RWPE1 (cell line): ENCODE data around the gene CST7.

Experiments used
- CTCF ChIA-PET: fragments of 350-600 bp; sonication (Branson Sonifier 250); formaldehyde crosslinking; extraction: SDS; loops from one replicate; lab custom pipeline; 2021; lab: Yijun Ruan, JAX
- POLR2A ChIA-PET: fragments of 400-600 bp; formaldehyde crosslinking; extraction: SDS; loops from one replicate; lab custom pipeline; 2020; ENCODE audit warnings: antibody characterized with exemption; ENCODE audit not compliant: low non-redundant PET; lab: Yijun Ruan, JAX
- DNase-seq: peaks from one replicate; pipeline ENCODE4 v3.0.0; 2012; ENCODE audit warnings: low spot score
- H3K27ac ChIP-seq: fragments of 450-650 bp; 2 replicates; pipeline ENCODE4 v1.5.1; 2017
- CTCF ChIP-seq: fragments of 450-650 bp; conservative IDR thresholded peaks from 2 replicates; pipeline ENCODE4 v1.5.1; 2017; ENCODE audit warnings: low read depth, mild to moderate bottlenecking

Gene CST7

GRCh38 chr20:24991897-24992486 is 42.9 kb downstream of the CST7 start:
- DNase-seq: peak; percentile 41
- peak overlapping the region; percentile 78 for H3K27ac ChIP-seq
- ChIA-PET CTCF (interaction anchor here (0.5 kb wide), 1 partner anchor 90 kb away, joined by 3 read pairs; no protein-coding TSS in a partner anchor), POLR2A (no interaction called here)
- TF ChIP-seq CTCF: no peak

DNA sequence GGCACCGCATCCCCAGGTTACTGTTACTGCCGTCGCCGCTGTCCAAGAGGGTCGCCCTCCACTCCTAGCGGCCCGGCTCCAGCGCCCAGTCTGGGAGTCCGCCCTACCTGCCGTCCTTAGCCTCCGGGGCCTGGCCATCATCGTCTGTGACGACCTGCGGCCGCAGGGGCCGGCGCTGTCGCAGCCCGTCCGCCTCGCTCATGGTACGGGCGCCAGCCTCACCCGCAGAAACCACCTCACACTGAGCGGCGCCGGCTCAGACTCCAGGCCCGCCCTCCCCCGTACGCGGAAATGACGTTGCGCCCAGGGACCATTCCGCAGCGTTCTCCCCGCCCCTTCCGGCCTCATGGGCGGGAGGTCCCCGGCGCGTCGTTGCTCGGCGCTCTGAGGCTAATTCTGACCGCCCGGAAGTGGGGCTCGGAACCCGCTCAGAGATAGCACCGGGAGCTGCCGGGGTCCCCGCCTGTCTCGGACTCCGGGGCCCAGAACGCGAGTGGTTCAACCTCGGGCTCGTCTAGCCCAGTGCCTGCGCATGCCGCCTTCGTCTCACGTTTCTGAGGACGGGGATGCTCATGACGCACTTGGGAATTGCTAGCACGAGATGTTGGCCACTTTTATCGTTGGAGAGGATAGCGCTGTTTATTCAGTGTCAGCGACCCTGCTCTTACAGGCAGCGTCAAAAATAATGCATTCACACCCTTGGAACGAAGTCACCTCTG is 43.6 kb downstream of the CST7 start, which contains the start of gene APMAP:
Gene APMAP, minus strand, starts transcription at position 265 of the 719 bp plus-strand sequence. Its CDS starts 63 bp downstream, at position 202.
- peak within 1 kb of the TSS; percentile 78 for H3K27ac ChIP-seq
- TF ChIP-seq CTCF: no peak
- ChIA-PET POLR2A (no interaction called here), CTCF (interaction anchor here (0.5 to 3.7 kb wide), 2 partner anchors 72 to 231 kb away, joined by 3 to 53 read pairs; no protein-coding TSS in a partner anchor)
- DNase-seq: peak; percentile 96

- ChIA-PET CTCF (interaction anchor here (0.5 to 3.7 kb wide), 9 partner anchors 13 to 1645 kb away, joined by 3 to 53 read pairs (median 5); partner anchors contain the start of gene ACSS1), POLR2A (no interaction called here)
- DNase-seq: peak; percentile 48
- H3K27ac ChIP-seq: peak overlapping the region; percentile 78; the same call in 1 of the 2 replicates
- peak; percentile 79 for TF ChIP-seq CTCF
Measured at GRCh38 chr20:24993337-24994185, 44.5 kb downstream of the CST7 start.

DNA sequence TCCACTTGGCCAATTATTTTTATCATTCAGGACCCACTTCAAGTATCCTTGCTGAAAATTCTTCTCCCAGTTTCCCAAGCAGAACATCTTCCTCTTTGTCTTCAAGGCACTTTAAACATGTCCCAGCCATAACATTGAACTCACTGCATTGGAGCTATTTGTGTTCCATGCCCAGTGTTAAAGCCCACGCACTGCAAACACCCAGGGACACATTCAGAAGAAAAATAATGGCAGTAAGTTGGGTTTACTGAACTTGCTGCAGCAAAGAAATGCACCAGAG is 45.1 kb downstream of the CST7 start:
- no peak for TF ChIP-seq CTCF
- no peak overlapping the region for H3K27ac ChIP-seq
- ChIA-PET POLR2A (no interaction called here), CTCF (interaction anchor here (0.5 to 3.7 kb wide), 7 partner anchors 12 to 1645 kb away, joined by 3 to 53 read pairs (median 5); partner anchors contain the start of gene ACSS1)
- no peak for DNase-seq

DNA sequence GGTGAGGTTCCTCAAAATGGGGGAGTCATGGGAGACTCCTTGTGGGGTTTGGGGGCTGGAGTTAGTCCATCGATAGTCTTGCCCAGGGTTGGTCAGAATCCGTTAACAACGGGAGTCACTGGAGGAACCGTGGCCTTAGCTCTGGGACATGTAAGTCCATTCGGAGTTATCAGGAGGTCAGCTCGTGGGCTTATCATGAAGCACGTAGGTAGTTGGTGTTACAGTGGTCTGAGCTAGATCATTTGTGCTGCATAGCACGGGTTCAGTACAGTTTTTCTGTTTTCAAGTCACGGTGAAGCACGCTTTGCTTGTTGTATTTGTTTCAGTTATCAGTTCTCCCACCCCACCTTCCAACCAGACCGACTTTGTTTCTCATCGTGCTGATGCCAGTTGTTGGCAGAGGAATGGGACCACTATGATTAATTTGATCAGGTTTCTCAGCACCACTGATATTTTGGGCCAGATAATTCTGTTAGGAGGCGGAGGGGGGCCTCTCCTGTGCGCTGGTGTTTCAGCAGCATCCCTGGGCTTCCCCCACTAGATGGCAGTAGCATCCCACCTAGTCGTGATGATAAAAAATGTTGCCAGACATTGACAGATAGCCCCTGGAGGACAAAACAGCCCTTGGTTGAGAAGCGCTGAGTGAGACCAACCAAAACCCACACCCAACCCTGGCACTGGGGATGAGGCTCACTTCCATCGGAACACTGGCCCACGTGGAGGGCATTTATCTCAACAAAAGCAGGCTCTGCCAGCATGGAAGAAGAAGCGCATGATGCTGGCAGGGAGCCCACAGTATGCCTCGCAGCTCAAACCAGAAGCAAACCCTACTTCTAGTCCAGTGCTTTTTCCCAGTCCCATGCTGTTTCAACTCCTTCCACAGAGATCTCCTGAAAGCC is 45.6 kb downstream of the CST7 start:
- CTCF ChIA-PET: interaction anchor here (0.5 to 3.7 kb wide), 12 partner anchors 12 to 1646 kb away, joined by 3 to 53 read pairs (median 4); partner anchors contain the start of gene ACSS1
- DNase-seq: peak; percentile 86
- TF ChIP-seq CTCF: peak; percentile 98
- POLR2A ChIA-PET: no interaction called here
- H3K27ac ChIP-seq: no peak overlapping the region
